Peyer's patch (tissue), 4 donors: ENCODE measurements around the gene SDF4.

Source experiments
- POLR2A ChIP-seq, 2 donors: fragments of 450-650 bp; IDR thresholded peaks; one replicate each; pipeline ENCODE4 v1.5.1; 2017; ENCODE audit warnings: antibody characterized with exemption in 2 of 2, mild to moderate bottlenecking in 2 of 2, moderate library complexity in 2 of 2
- TF ChIP-seq, protein P1 (sequence below), 6 experiments: fragments of 450-650 bp in 4 of 6; fragments of 200-600 bp in 2 of 6; sonication (generic) in 1 of 6; IDR thresholded peaks; one replicate each; pipeline ENCODE4 v1.5.1; 2017 to 2019; ENCODE audit warnings: antibody characterized with exemption in 6 of 6, mild to moderate bottlenecking in 3 of 6, moderate library complexity in 1 of 6

DNA sequence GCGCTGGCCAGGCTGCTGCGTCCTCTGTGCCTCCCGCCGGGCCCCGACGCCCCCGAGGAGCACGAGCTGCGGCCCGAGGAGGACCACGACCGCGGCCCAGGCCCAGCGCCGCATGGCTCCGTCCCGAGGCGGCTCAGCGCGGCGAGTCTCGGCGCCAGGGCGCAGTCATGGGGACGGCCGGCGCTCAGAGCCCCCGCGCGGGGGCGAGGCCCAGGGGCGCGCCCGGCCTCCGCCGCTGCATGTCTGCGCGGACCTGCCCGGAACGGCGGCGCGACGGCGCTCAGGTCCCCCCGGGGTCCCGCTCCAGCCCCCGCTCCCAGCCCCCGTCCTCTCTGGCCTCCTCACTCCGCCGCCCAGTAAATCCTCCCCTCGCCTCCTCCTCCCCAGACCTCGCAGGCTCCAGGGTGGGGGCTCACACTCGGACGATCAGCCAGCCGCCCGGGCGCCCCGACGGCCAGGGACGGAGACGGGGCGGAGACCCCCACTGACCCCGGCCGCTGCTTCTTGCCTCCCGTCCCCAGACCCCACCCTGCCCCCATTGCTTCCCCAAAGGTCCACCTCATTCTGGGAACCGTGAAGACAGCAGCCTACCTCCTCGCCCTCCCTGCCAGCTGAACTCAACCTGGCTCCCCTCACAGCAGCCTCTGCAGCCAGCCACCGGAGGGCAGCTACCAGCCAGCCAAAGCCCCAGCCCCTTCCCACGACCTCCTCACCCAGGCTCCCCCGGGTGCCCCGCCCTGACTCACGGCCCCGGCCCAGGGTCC lies 15.0 kb upstream of the SDF4 start, which contains the start of gene C1QTNF12:
- TF ChIP-seq, protein P1, sequence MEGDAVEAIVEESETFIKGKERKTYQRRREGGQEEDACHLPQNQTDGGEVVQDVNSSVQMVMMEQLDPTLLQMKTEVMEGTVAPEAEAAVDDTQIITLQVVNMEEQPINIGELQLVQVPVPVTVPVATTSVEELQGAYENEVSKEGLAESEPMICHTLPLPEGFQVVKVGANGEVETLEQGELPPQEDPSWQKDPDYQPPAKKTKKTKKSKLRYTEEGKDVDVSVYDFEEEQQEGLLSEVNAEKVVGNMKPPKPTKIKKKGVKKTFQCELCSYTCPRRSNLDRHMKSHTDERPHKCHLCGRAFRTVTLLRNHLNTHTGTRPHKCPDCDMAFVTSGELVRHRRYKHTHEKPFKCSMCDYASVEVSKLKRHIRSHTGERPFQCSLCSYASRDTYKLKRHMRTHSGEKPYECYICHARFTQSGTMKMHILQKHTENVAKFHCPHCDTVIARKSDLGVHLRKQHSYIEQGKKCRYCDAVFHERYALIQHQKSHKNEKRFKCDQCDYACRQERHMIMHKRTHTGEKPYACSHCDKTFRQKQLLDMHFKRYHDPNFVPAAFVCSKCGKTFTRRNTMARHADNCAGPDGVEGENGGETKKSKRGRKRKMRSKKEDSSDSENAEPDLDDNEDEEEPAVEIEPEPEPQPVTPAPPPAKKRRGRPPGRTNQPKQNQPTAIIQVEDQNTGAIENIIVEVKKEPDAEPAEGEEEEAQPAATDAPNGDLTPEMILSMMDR (IDR thresholded peaks at IDR 0.05), result no peak
- no peak for TF ChIP-seq POLR2A (IDR thresholded peaks at IDR 0.05)
